PC-3 (cell line): ENCODE data around the gene ABCC8. TPM values are rescaled to one million over a fixed set of nuclear protein-coding genes. Genes with fewer than 3 reads are reported as not detected.

Experiments
- ATAC-seq: fragments of 200-7000 bp; cut with Tn5 transposase; 2 replicates; pipeline ENCODE4 v1.9.1; 2020; ENCODE audit warnings: mild to moderate bottlenecking, moderate library complexity
- BruUV-seq: library from RNA; stranded (reverse); fragments of 400-500 nt; replicated peaks from 2 replicates; lab custom pipeline; 2021; lab: Mats Ljungman, UMichigan
- CTCF ChIA-PET: fragments of 300-600 bp; sonication (Branson Sonifier 250); formaldehyde crosslinking; loops from one replicate; lab custom pipeline; 2022; ENCODE audit warnings: antibody characterized with exemption; lab: Charles Lee
- POLR2A ChIA-PET: fragments of 300-600 bp; sonication (Branson Sonifier 250); formaldehyde crosslinking; loops from one replicate; lab custom pipeline; 2022; ENCODE audit warnings: antibody characterized with exemption; ENCODE audit not compliant: unreplicated experiment; lab: Charles Lee
- DNase-seq: peaks from one replicate; pipeline ENCODE4 v3.0.0-alpha.2; 2015
- H2AFZ ChIP-seq: fragments of 300-600 bp; sonication (generic); 2 replicates; pipeline ENCODE4 v1.6.0; 2016; ENCODE audit warnings: antibody characterized with exemption, low read length
- H3F3A ChIP-seq: fragments of 300-600 bp; sonication (generic); one replicate; pipeline ENCODE4 v1.6.0; 2017; ENCODE audit warnings: antibody characterized with exemption, low read length, control low read depth, mild to moderate bottlenecking; ENCODE audit not compliant: unreplicated experiment
- H3K27ac ChIP-seq: fragments of 300-600 bp; sonication (generic); 2 replicates; pipeline ENCODE4 v1.5.1; 2016; ENCODE audit warnings: mild to moderate bottlenecking, low read length
- H3K27me3 ChIP-seq: fragments of 300-600 bp; sonication (generic); 2 replicates; pipeline ENCODE4 v1.6.1; 2016; ENCODE audit warnings: low read length, mixed read lengths
- H3K36me3 ChIP-seq: fragments of 300-600 bp; sonication (generic); 2 replicates; pipeline ENCODE4 v1.6.1; 2016; ENCODE audit warnings: low read depth, mixed run types, low read length, mixed read lengths
- H3K4me1 ChIP-seq: fragments of 300-600 bp; sonication (generic); 2 replicates; pipeline ENCODE4 v1.5.1; 2016; ENCODE audit warnings: low read length; ENCODE audit not compliant: insufficient read depth
- H3K4me2 ChIP-seq: fragments of 300-600 bp; sonication (generic); 2 replicates; pipeline ENCODE4 v1.6.0; 2016; ENCODE audit warnings: low read length
- H3K4me3 ChIP-seq: fragments of 300-600 bp; sonication (generic); 2 replicates; pipeline ENCODE4 v1.5.1; 2016; ENCODE audit warnings: mild to moderate bottlenecking, low read length, mixed read lengths
- H3K79me2 ChIP-seq: fragments of 300-600 bp; sonication (generic); 2 replicates; pipeline ENCODE4 v1.6.1; 2017; ENCODE audit warnings: low read length, mixed read lengths
- H3K9ac ChIP-seq: fragments of 300-600 bp; sonication (generic); 2 replicates; pipeline ENCODE4 v1.6.0; 2016; ENCODE audit warnings: mild to moderate bottlenecking, low read length
- H3K9me2 ChIP-seq: fragments of 300-600 bp; sonication (generic); replicated peaks from 2 replicates; pipeline ENCODE4 v1.6.1; 2016; ENCODE audit warnings: mixed run types, low read length, mixed read lengths
- H3K9me3 ChIP-seq: fragments of 300-600 bp; sonication (generic); 2 replicates; pipeline ENCODE4 v1.6.1; 2016; ENCODE audit warnings: low read length, mixed read lengths
- H4K20me1 ChIP-seq: fragments of 300-600 bp; sonication (generic); 2 replicates; pipeline ENCODE4 v1.6.1; 2016; ENCODE audit warnings: low read length, mixed read lengths
- EZH2 ChIP-seq: fragments of 300-600 bp; sonication (generic); IDR thresholded peaks from one replicate; pipeline ENCODE4 v1.6.1; 2017; ENCODE audit warnings: antibody characterized with exemption, mild to moderate bottlenecking, low read length; ENCODE audit not compliant: unreplicated experiment
- EZH2phosphoT487 ChIP-seq: fragments of 300-600 bp; sonication (generic); IDR thresholded peaks from 2 replicates; pipeline ENCODE4 v1.6.1; 2018; ENCODE audit warnings: mild to moderate bottlenecking, antibody characterized with exemption, low read length, borderline replicate concordance
- intact Hi-C: fragments of 100-400 bp; cut with micrococcal nuclease; formaldehyde crosslinking; loops from 2 replicates; pipeline ENCODE4 v1.9.0; 2023
- total RNA-seq: library from RNA; depleted of rRNA; stranded (reverse); fragments of >200 nt; gene quantifications from 2 replicates; pipeline ENCODE4 v1.2.3, GENCODE V29; 2014
- TF ChIP-seq, protein P1 (sequence below): fragments of 300-600 bp; sonication (generic); conservative IDR thresholded peaks from 2 replicates; pipeline ENCODE4 v1.5.1; 2017; ENCODE audit warnings: antibody characterized with exemption, low read depth, mild to moderate bottlenecking, low read length

The ABCC8 gene
- total RNA-seq, 1 experiment from 2014 or later = not detected

DNA sequence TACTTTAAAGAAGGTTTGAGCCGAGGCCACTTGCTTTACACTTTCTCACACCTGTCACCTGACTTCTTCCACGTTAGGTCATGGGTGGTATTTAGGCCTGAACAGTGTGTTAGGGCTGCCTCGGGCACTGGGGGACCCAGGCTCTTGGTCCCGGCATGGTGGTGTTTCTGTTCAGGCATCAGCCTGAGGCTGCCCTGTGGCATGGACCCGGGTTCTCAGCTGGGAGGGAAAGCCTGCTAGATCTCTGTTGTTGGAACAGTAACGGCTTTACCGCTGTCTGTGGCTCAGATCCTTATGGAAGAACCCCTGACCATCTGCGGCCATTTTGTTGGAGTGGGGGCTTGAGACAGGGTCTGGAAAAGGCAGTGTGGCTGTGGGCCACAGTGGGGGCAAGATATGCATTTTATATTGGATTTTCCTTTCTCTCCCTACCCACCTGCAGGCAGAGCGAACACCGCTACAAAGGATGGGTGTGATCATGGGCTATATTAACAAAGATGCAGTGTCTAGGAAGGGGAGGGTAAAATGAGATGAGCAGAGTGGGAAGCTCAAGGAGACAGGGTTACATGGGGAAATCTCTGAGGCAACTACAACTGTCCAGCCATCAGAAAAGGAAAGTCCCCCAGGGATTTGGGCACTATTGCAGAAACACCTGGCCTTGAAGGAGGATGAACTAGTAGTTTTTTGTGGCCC is 86.5 kb downstream of the ABCC8 start:
- H3K27ac ChIP-seq = no peak overlapping the region
- no peak for TF ChIP-seq EZH2phosphoT487
- no peak for TF ChIP-seq EZH2
- TF ChIP-seq, protein P1, sequence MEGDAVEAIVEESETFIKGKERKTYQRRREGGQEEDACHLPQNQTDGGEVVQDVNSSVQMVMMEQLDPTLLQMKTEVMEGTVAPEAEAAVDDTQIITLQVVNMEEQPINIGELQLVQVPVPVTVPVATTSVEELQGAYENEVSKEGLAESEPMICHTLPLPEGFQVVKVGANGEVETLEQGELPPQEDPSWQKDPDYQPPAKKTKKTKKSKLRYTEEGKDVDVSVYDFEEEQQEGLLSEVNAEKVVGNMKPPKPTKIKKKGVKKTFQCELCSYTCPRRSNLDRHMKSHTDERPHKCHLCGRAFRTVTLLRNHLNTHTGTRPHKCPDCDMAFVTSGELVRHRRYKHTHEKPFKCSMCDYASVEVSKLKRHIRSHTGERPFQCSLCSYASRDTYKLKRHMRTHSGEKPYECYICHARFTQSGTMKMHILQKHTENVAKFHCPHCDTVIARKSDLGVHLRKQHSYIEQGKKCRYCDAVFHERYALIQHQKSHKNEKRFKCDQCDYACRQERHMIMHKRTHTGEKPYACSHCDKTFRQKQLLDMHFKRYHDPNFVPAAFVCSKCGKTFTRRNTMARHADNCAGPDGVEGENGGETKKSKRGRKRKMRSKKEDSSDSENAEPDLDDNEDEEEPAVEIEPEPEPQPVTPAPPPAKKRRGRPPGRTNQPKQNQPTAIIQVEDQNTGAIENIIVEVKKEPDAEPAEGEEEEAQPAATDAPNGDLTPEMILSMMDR = no peak
- no peaks in the 10 kb centered on the region for H3K9me2 ChIP-seq
- peak overlapping the region; percentile 81 for H2AFZ ChIP-seq
- H3K27me3 ChIP-seq = no peaks in the 10 kb centered on the region
- no peaks in the 10 kb centered on the region for H3K9me3 ChIP-seq
- no peak overlapping the region; the same call in 1 of the 2 replicates for H3K4me3 ChIP-seq
- intact Hi-C loops = loop anchor here (1.0 kb wide), 2 partner anchors 89 to 114 kb away; no protein-coding TSS in a partner anchor
- H3K79me2 ChIP-seq = no peaks in the 10 kb centered on the region
- no TSS peak for BruUV-seq
- peak overlapping the region; percentile 91 for H3K4me2 ChIP-seq
- ChIA-PET CTCF (interaction anchor here (0.7 kb wide), 1 partner anchor 123 kb away, joined by 4 read pairs; no protein-coding TSS in a partner anchor), POLR2A (no interaction called here)
- ATAC-seq = no peak
- H3K36me3 ChIP-seq = no peaks in the 10 kb centered on the region
- H3K4me1 ChIP-seq = peaks cover 2% of the 10 kb centered on the region; the same call in 1 of the 2 replicates
- no peaks in the 10 kb centered on the region for H4K20me1 ChIP-seq
- DNase-seq = no peak
- no peak overlapping the region for H3K9ac ChIP-seq
- H3F3A ChIP-seq = no peaks in the 10 kb centered on the region

- Histone ChIP-seq H4K20me1 (no peaks in the 10 kb centered on the region), H3K79me2 (no peaks in the 10 kb centered on the region), H3F3A (no peaks in the 10 kb centered on the region), H3K9me2 (no peaks in the 10 kb centered on the region), H3K4me1 (peaks cover 2% of the 10 kb centered on the region; the same call in 1 of the 2 replicates), H3K27me3 (no peaks in the 10 kb centered on the region), H3K27ac (no peak overlapping the region), H3K36me3 (no peaks in the 10 kb centered on the region), H3K4me3 (peak overlapping the region; percentile 74), H3K4me2 (peak overlapping the region; percentile 91), H2AFZ (peak overlapping the region; percentile 81), H3K9me3 (no peaks in the 10 kb centered on the region), H3K9ac (0 out of 2 replicates have a peak overlapping the region, but pooled peaks have one; percentile 25)
- CTCF ChIA-PET = interaction anchor here (0.6 to 0.7 kb wide), 2 partner anchors 122 to 179 kb away, joined by 4 to 5 read pairs; no protein-coding TSS in a partner anchor
- BruUV-seq = no TSS peak
- ATAC-seq (peak; percentile 68), DNase-seq (peak; percentile 56)
- TF ChIP-seq, protein P1 = peak; percentile 47
- TF ChIP-seq EZH2phosphoT487 = no peak
- intact Hi-C loops = loop anchor here (1.0 kb wide), 2 partner anchors 90 to 115 kb away; no protein-coding TSS in a partner anchor
- POLR2A ChIA-PET = no interaction called here
These were observed 87.3 kb downstream of the ABCC8 start for GRCh38 chr11:17389211-17389956.
